ENCODE measurements around the gene DYRK2. TPM values are rescaled to one million over a fixed set of nuclear protein-coding genes. Genes with fewer than 3 reads are reported as not detected.

DYRK2 gene
- total and polyA plus RNA-seq, 10 of the 15 experiments (the other 5 are each of a cell fraction or from before 2014, with no cell fraction given), result 3.1 to 35.9 (median 12.2) TPM

- ATAC-seq (no peak), DNase-seq (ENCODE audit: low read depth, low spot score) (no peak), FAIRE-seq (no peak)
- 96% methylated on average over 6 of the region's 6 CpGs for WGBS (ENCODE audit: insufficient coverage, insufficient replicate concordance, low lambda C conversion rate, missing lambda C conversion rate)
- Histone ChIP-seq H3K4me1 (ENCODE audit: control insufficient read depth, insufficient read depth, low read length) (no peaks in the 10 kb centered on the region), H3K9ac (ENCODE audit: control insufficient read depth, insufficient read depth, low read length) (no peak overlapping the region), H3K36me3 (ENCODE audit: control insufficient read depth in 2 of 2, insufficient read depth in 2 of 2, low read length in 1 of 2) (no peaks in the 10 kb centered on the region), H3K4me3 (no peak overlapping the region), H3K27me3 (replicated peaks in 1 of 2; ENCODE audit: control insufficient read depth in 2 of 2, insufficient read depth in 2 of 2, low read length in 1 of 2) (no peaks in the 10 kb centered on the region), H3K79me2 (ENCODE audit: control insufficient read depth, insufficient read depth, low read length) (no peaks in the 10 kb centered on the region), H3K27ac (ENCODE audit: control insufficient read depth, insufficient read depth) (no peak overlapping the region), H2AFZ (ENCODE audit: control insufficient read depth, low read depth, low read length) (no peak overlapping the region), H3K4me2 (ENCODE audit: control insufficient read depth, insufficient read depth) (no peak overlapping the region), H3K9me3 (replicated peaks; ENCODE audit: control insufficient read depth, insufficient read depth, low read length) (peaks cover 1% of the 10 kb centered on the region; the same call in 1 of the 3 replicates), H4K20me1 (ENCODE audit: control insufficient read depth, insufficient read depth) (no peaks in the 10 kb centered on the region)
- POLR2A ChIA-PET, result no interaction called here
- intact Hi-C loops (cut with micrococcal nuclease; ENCODE audit: unreplicated experiment), result no loop called here
- TF ChIP-seq TARDBP (IDR thresholded peaks at IDR 0.05; ENCODE audit: borderline replicate concordance) (no peak), RBBP5 (conservative IDR thresholded peaks at IDR 0.05) (no peak), NFYA (IDR thresholded peaks at IDR 0.05; ENCODE audit: borderline replicate concordance, low read depth, low read length) (no peak), RFX5 (IDR thresholded peaks at IDR 0.05; ENCODE audit: low read depth, low read length) (no peak), MEF2B (IDR thresholded peaks at IDR 0.05; ENCODE audit: partially characterized antibody, poor library complexity, severe bottlenecking) (no peak)
- no TSS peak for BruUV-seq (replicated peaks)
- RAD21 ChIA-PET (ENCODE audit: unreplicated experiment), result no interaction called here
- CTCF ChIA-PET, result no interaction called here
- SMC1A ChIA-PET (ENCODE audit: uncharacterized antibody, unreplicated experiment), result no interaction called here
- in situ Hi-C loops (cut with MboI), result no loop called here
Observed at GRCh38 chr12:67669217-67669933, 20.8 kb downstream of the DYRK2 start.

- no peak overlapping the region for H2AFZ ChIP-seq (ENCODE audit: control insufficient read depth, low read depth, low read length)
- no peaks in the 10 kb centered on the region for H3K79me2 ChIP-seq (ENCODE audit: control insufficient read depth, insufficient read depth, low read length)
- H3K9ac ChIP-seq (ENCODE audit: control insufficient read depth, insufficient read depth, low read length), result no peak overlapping the region
- intact Hi-C loops (cut with micrococcal nuclease; ENCODE audit: unreplicated experiment), result no loop called here
- H3K27me3 ChIP-seq (replicated peaks in 1 of 2; ENCODE audit: control insufficient read depth in 2 of 2, insufficient read depth in 2 of 2, low read length in 1 of 2), result no peaks in the 10 kb centered on the region
- 77% methylated on average over 4 of the region's 4 CpGs for WGBS (ENCODE audit: insufficient coverage, insufficient replicate concordance, low lambda C conversion rate, missing lambda C conversion rate)
- no TSS peak for BruUV-seq (replicated peaks)
- POLR2A ChIA-PET, result no interaction called here
- H3K36me3 ChIP-seq (ENCODE audit: control insufficient read depth in 2 of 2, insufficient read depth in 2 of 2, low read length in 1 of 2), result no peaks in the 10 kb centered on the region
- no peak for DNase-seq (ENCODE audit: low read depth, low spot score)
- H3K9me3 ChIP-seq (replicated peaks; ENCODE audit: control insufficient read depth, insufficient read depth, low read length), result peaks cover 3% of the 10 kb centered on the region; the same call in 1 of the 3 replicates
- no peaks in the 10 kb centered on the region for H3K4me1 ChIP-seq (ENCODE audit: control insufficient read depth, insufficient read depth, low read length)
- H3K4me2 ChIP-seq (ENCODE audit: control insufficient read depth, insufficient read depth), result no peak overlapping the region
- no peak overlapping the region for H3K27ac ChIP-seq (ENCODE audit: control insufficient read depth, insufficient read depth)
- RAD21 ChIA-PET (ENCODE audit: unreplicated experiment), result no interaction called here
- CTCF ChIA-PET, result no interaction called here
- no peak for ATAC-seq
- H3K4me3 ChIP-seq, result no peak overlapping the region
- in situ Hi-C loops (cut with MboI), result no loop called here
- SMC1A ChIA-PET (ENCODE audit: uncharacterized antibody, unreplicated experiment), result no interaction called here
- no peaks in the 10 kb centered on the region for H4K20me1 ChIP-seq (ENCODE audit: control insufficient read depth, insufficient read depth)
- no peak for FAIRE-seq
- TF ChIP-seq MEF2B (IDR thresholded peaks at IDR 0.05; ENCODE audit: partially characterized antibody, poor library complexity, severe bottlenecking), result no peak
- no peak for TF ChIP-seq SUPT20H (IDR thresholded peaks at IDR 0.05; ENCODE audit: borderline replicate concordance, control insufficient read depth, low read depth, low read length)
- TF ChIP-seq CEBPZ (IDR thresholded peaks at IDR 0.05; ENCODE audit: low read depth, low read length), result no peak
- TF ChIP-seq RUNX3 (IDR thresholded peaks at IDR 0.05; ENCODE audit: low read length), result no peak
- TF ChIP-seq HCFC1 (IDR thresholded peaks at IDR 0.05; ENCODE audit: low read length), result no peak
- no peak for TF ChIP-seq E4F1 (IDR thresholded peaks at IDR 0.05; ENCODE audit: borderline replicate concordance, partially characterized antibody)
- no peak for TF ChIP-seq PAX5 (IDR thresholded peaks at IDR 0.05; ENCODE audit: borderline replicate concordance, low read depth, low read length)
Observed at GRCh38 chr12:67669934-67670631, 21.5 kb downstream of the DYRK2 start.
